Activated CD4-positive, CD25-positive, alpha-beta regulatory T cell (primary cell): ENCODE results near the gene SPIRE1.
"Not testable (repeated sequence)": the region's sequence is repeated elsewhere in the genome, so short reads cannot be mapped to it uniquely, and the experiment has no call there.

Source experiments
- DNase-seq, 4 experiments: peaks; one replicate each; lab custom pipeline; 2025; lab: John Stamatoyannopoulos, UW

Gene SPIRE1

DNA sequence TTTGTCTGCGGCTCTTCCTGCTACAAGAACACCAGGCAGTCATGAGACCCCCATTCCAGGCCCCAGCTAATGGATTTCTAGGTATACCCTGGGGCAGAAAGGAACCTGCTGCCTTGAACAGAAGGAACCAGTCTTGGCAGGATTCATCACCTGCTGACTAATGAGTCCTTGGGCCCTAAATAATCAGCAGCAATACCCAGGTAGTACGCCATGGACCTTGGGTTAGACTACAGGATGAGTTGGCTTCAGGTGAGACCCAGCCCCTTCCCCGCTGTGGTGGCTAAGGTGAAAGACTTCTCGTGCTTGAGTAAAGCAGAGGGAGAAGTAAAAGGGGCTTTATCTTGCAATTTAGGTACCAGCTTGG, 105.0 kb downstream of the SPIRE1 start:
- no peak for DNase-seq

DNA sequence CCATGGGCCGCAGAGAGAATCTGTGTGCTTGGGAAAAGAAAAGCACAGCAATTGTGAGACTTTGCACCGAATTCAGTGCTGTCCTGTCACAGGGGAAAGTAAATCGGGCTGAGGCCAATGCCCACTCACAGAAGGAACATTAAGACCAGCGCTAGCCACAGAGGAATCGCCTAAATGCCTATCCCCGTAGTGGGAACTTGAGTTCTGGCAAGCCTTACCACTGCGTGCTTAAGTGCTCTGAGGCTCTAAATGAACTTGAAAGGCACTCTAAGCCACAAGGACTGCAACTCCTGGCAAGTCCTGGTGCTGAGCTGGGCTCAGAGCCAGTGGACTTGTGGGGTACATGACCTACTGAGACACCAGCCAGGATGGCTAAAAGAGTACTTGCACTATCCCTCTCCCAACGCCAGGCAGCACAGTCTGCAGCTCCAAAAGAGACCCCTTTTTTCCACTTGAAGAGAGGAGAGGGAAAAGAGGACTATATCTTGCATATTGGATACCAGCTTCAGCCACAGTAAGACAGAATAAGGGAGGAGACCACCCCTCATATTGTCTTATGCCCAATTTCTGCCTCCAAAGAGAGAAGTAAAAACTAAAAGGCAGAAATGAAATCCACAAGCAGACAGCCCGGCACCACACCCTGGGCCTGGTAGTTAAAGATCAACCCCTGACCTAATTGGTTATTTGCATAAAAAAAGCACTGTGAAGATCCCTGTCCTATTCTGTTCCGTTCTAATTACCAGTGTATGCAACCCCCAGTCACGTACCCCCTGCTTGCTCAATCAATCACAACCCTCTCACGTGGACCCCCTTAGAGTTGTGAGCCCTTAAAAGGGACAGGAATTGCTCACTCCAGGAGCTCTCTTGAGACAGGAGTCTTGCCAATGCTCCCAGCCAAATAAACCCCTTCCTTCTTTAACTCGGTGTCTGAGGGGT, 105.7 kb downstream of the SPIRE1 start:
- not testable (repeated sequence) for DNase-seq

DNA sequence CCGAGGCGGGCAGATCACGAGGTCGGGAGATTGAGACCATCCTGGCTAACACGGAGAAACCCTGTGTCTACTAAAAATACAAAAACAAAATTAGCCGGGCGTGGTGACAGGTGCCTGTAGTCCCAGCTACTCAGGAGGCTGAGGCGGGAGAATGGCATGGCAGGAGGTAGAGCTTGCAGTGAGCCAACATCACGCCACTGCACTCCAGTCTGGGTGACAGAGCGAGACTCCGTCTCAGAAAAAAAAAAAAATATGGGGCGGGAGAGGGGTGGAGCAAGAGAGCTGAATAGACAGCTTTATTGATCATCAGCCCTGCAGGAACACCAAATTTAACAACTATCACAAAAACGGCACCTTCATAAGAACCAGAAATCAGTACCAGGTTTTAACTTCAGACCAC, 106.4 kb downstream of the SPIRE1 start:
- DNase-seq, result not testable (repeated sequence)

DNA sequence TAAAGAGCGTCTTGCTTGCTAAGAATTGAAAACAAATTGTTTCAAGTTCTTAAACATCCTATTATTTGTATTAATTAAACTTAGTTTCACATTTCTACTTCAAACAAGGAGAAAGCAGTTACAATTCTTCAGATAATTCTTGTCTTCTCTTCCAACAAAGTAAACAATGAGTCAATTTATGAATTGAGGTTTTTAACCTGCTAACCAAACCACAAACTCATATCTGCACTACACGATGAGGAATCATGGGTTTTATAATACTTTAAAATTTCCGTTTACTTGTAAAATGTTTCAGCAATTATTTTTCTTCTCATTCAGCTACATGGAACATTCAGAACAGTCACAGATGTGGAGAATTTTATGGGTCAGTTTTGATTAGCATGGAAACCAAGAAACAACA, 114.2 kb downstream of the SPIRE1 start:
- DNase-seq, result no peak

DNA sequence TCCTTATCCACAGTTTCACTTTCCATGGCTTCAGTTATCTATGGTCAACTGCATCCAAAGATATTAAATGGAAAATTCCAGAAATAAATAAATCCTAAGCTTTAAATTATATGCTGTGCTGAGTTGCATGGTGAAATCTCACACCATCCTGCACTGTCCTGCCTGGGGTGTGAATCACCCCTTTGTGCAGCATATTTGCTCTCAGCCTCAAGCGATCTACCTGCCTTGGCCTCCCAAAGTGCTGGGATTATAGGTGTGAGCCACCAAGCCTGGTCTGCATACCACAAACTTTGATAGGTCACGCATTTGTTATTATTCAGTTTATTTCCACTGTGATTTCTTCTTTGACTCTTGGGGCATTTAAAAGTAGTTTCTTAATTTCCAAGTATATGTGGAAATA, 117.2 kb downstream of the SPIRE1 start:
- DNase-seq, result no peak

DNA sequence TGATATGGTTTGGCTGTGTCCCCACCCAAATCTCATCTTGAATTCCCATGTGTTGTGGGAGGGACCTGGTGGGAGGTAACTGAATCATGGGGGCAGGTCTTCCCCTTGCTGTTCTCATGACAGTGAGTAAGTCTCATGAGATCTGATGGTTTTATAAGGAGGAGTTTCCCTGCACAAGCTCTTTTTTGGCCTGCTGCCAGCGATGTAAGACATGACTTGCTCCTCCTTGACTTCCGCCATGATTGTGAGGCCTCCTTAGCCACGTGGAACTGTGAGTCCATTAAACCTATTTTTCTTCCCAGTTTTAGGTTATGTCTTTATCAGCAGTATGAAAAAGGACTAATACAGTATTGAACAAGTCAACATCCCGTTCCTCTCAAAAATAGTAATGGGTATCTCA, 118.7 kb downstream of the SPIRE1 start:
- not testable (repeated sequence) for DNase-seq

DNA sequence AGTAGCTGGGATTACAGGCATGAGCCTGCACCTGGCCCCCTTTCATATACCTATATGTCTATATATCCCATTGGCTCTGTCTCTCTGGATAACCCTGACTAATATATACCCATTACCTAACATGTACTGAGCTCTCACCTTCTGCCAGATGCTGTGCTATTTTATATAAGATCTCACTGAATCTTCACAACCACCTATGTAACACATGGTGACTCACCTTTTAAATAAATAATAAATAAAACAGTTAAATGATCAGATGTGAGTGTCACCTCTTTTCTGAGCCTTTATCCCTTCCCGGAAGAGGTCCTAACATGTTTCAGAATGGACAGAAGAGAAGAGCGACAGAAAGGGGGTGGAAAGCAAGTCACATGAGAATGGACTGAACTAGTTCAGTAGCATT, 123.1 kb downstream of the SPIRE1 start:
- DNase-seq, result no peak

DNA sequence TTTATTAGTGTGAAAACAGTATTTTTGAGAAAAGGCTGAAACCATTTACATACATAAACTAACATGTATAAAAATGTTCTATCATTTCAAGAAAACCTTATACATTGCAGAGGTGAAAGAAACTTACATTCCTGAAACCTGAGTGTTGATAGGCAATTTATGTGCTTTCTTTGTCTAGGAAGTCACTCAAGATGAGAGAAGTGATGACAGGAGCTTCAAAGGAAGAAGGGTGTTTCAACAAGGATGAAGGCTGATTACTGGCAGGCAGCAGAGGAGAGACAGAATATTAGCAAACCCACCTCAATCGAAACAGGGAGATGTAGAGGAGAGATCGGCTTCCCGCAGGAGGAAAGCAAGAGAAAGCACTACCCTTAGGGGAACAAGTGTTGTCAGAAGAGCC, 125.2 kb downstream of the SPIRE1 start:
- no peak for DNase-seq

DNA sequence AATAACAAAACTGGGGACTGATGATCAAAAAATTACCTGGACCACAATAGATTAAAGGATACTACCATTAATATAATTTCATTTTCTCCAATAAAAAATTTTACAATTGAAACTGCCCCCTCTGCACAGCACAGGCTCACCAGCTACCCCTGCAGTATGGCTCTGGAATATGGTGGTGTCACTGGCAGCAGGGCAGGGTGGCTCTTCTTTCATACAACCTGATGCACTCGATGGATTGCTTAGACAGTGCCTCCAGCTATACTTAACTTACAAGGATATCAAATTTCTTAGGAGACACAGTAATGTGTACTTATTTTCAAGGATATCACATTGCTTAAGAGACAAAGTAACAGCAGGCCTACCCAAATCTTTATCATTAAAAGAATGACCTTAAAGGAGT, 126.2 kb downstream of the SPIRE1 start:
- DNase-seq, result no peak

DNA sequence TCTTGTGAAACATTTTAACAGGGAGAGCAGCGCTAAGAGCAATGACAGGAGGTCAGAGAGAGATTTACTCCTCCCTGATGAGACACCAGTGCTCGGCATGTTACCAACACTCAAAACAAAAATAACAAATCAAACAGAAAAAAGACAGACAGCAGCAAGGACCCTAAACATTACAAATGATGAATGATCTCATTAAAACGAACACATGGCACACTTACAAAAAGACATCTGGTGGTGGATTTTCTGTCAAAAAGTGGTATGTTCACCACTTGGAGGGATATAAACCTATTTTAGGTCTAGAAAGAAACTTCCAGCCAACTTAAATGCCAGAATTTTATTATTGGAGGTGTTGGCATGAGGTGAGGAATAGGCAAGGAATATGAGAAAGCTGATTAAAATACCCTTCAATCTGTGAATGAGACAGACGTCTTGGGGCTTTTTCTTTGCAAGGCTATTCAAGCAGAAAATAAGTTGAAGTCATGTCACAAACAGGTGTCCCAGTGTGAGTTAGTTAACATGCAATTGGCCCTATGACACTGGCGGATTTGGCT, 137.4 kb downstream of the SPIRE1 start:
- no peak for DNase-seq

DNA sequence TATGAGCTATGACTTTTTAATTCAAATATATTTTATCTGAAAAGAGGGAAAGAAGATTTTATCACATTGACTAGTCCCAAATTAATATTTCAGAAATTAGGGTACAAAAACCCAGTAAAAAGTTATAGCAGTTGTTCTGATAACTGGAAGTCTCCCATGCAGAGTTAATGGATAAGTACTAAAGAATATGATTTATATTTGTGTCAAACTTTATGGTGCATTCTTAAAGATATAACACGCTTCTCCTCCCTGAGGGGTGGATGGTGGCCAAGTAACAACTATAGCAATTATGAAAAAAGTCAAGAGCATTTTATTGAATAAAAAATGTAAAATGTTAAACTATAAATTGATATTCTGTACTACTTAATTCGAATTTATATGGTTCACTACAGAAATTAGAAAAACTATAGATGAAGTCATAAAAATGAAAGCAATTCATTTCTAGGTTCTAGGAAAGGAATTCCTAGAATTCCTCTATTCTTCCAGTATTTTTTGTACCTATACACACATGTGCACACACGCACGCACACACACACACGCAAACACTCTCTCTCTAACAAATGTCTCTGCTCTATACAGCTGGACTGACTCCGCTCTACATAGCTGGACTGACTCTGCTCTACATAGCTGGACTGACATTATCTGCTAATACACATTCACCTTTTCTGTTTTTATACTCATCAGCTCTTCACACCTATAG, 138.9 kb downstream of the SPIRE1 start:
- DNase-seq, result no peak

DNA sequence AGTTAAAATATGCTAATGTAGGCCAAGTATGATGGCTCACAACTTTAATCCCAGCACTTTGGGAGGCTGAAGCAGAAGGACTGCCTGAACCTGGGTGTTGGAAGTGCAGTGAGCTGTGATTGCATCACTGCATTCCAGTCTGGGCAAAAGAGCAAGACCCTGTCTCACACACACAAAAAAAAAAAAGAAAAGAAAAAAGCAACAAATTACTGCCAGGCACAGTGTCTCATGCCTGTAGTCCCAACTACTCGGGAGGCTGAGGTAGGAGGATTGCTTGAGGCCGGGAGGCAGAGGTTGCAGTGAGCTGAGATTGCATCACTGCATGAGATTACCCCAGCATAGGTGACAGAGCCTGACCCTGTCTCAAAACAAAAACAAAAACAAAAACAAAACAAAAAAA, 139.6 kb downstream of the SPIRE1 start:
- no peak for DNase-seq

DNA sequence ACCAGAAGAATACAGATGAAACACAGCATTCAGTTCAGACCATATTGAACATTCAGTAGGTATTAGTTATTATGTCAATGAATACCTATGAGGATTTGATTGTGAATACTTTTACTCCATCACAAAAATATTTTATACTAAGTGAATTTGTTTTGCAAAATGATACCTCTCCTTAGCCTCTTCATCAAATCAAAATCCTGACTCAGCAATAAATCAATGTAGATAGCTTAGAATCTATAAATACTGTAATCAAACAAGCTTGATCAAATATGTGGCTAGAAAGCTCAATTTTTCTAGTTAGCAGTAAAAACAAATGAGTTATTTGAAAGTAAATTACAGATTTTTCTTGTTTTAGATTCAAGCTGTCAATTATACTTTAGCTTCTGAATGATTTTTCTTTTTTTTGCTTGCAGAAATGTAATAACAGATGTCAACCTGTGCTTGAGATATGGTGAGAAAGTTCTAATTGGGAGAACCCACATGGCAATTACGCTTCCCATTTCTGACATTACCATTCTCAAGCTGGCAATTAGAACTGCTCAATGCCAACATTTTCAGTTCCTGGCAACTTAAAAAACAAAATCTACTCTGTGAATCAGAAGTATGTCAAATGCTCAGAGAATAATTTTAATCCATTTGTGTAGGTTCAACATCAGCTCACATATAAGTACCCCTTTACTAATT, 140.6 kb downstream of the SPIRE1 start:
- DNase-seq, result no peak

DNA sequence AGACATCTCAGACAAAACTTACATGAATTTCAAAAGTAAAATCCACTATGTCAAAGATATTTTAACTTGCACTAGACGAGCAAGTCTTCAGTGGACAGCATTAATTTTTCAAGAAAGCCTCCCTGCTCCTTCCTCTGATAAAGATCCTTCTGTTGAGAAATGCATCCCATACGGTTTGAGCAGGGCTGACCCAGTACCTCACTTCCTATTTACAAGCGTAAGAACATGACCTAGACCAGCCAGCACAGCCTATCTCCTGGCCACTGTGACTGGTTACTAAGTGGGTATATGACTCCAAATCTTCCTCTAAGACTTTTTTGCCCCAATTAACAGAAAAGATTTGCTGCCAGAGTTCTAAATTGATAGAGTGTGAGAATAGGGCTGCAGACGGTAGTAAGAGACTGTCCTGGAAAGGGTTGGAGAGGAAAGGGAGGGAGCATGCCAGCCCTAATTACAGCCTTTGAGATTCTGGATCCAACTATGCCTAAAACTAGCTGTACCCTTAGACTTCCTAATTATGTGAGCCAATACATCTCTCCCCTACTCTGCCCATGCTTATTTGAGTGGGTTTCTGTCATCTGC, 141.8 kb downstream of the SPIRE1 start:
- no peak for DNase-seq

DNA sequence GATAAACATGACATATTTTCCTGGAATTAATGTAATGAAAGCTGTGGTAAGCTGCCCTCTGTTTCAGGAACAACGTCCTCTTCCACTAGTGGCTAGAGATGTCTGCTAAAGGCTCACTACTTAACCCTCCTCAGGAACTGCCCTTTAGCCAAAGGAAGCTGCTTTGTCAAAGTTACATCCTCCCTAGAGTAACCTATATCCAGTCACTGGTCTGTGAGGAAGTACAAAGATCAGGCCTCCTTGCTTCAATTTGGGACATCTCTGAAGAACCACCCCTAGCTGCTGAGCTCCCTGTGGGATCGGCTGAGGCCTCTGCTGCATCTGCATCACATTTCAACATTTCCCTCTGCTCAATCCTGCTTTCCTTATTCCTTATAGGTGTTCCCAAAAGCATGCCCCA, 142.4 kb downstream of the SPIRE1 start:
- DNase-seq, result no peak

DNA sequence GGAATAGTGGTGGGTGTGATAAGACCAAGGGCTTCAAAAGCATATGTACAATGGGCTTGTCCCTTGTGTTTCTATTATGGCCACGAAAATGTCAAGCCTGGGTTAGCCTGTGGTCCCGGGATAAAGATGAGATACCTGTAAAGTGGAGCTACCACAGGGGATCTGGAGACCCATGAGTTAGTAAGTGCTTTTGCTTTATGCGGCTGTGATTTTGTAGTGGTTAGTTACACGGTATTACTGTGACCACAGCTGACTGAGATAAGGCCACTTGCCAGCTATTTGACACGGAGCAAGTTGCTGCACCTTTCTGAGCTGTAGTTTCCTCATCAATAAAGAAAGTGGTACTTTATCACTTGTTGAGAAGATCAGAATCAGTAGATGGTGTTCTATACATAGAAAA, 150.9 kb downstream of the SPIRE1 start:
- no peak for DNase-seq

DNA sequence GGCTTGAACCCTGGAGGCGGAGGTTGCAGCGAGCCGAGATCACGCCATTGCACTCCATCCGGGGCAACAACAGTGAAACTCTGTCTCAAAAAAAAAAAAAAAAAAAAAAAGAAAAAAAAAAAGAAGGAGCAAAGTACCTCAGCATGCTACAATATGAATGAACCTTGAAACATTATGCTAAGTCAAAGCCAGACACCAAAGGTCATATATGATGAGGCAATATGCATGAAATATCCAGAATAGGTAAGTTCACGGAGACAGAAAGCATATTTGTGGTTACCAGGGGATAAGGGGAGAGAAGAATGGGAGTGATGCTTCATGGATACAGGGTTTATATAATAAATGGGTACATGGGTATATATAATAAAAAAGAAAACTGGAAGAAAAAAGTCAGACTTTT, 156.9 kb downstream of the SPIRE1 start:
- no peak for DNase-seq

DNA sequence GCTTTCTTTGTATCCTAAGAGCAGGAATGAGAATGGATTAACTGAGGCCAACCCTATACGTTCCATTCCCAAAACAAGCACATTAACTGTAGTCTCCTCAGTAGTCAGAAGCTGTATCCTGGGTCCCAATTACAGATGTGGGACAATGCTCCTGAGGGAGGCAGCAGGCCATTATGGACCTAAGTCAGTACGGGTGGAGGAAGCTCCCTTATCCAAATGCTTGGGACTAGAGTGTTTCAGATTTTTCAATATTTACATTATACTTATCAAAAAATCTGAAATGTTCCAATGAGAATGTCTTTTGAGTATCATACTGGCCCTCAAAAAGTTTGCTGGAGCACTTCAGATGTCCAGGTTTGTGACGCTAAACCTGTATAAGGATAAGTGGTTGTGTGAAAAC, 160.1 kb downstream of the SPIRE1 start:
- no peak for DNase-seq

DNA sequence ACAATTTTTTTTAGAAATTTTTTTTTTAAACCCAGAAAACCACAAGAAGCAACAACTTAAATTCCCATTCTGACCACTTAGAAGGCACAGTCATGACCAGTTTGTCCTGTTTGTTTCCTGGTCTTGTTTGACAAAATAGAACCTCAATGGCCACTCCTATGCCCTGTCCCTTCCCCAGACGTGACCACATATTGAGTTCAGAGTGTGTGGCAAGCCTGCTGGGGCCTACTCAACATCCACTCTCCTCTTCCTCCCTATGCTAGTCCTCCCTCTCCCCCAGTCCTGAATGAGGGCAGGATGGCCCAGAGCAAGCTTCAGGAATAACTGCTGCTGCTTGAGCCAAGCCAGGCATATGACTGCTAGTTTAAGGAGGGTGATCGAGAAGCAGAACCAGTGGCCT, 160.6 kb downstream of the SPIRE1 start:
- no peak for DNase-seq

DNA sequence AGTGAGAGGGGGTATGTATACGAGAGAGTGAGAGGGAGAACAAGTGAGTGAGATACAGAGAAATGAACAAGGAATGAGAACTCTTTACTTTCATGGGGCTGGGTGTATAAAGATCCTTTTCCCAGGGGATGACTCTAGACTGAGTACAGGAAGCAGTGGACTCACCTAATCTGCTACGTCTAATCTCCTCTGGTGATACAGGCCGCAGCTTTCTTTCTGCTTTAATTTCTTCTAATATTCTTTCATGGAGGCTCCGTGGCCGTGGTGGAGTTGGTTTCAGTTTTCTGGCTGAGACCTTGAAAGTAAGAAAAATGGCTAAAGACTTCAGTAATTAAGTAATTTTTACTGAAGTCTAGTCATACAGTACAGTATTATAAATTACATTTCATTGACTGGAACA, 165.0 kb downstream of the SPIRE1 start:
- DNase-seq, result no peak

DNA sequence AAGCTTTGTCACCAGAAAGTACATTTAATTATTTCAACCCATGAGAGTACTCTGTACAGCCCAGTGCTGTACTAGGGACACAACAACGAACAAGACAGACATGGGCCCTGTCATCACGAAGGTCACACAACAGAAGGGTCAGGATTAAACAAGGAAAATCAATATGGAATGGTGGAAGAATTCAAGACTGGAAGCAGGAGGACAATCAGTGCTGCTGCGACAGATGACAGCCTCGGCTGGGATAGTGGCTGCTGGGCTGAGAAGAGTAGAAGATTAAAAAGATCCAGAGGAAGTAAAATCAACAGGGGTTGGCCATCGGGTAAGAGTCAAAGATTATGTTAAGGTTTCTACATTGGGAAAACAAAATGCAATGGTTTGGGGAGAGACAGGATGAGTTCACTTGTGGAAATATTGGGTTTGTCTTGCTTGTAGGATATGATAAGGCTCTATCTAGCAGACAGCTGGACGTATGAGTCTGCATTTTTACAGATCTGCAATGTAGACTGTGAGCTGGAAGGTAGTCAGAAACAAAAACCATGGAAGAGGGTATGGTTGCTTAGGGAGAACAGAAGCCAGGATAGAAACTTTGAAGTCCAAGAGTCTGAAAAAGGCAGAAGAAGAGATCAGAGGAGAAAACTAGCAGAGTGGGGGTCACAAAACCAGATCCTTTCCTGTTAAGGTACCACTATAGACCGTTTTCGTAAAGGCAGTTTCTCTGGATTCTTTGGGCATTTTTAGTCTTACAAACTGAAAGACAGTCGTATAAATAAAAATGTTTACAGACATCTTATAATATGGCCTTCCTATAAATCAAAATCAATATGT, 166.1 kb downstream of the SPIRE1 start:
- no peak for DNase-seq
